D341Med (cell line): Measurements from ENCODE around the gene IFI27L1.
A peak's percentile ranks its signal among the peaks of the same experiment; 100 is the strongest.

Experiments
- DNase-seq: peaks from one replicate; pipeline ENCODE4 v3.0.0; 2012; ENCODE audit warnings: low spot score

IFI27L1 gene

GRCh38 chr14:94136575-94137331 is 55.6 kb downstream of the IFI27L1 start:
- DNase-seq, result peak; percentile 87

GRCh38 chr14:94138251-94138650 is 57.1 kb downstream of the IFI27L1 start:
- no peak for DNase-seq

- no peak for DNase-seq
Measured at GRCh38 chr14:94139006-94139405, 57.9 kb downstream of the IFI27L1 start.

- no peak for DNase-seq
Measured at GRCh38 chr14:94139421-94139820, 58.3 kb downstream of the IFI27L1 start.

- DNase-seq, result no peak
Measured at GRCh38 chr14:94142247-94142646, 61.1 kb downstream of the IFI27L1 start.

DNA sequence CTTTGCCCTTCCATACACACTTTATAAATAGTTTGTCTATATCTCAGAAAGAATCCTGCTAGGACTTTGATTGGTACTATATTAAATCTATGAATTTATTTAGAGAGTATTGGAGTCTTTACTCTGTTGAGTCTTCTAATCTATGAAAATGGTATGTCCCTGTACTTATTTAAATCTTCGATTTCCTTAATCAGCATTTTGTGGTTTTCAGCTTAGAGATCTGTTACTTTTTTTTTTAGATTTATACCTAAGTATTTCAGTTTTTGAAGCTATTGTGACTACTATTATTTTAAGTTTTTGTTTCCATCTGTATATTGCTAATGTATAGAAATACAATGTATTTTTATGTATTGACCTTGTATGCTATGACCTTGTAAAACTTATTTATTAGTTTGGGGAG is 61.7 kb downstream of the IFI27L1 start:
- no peak for DNase-seq

DNA sequence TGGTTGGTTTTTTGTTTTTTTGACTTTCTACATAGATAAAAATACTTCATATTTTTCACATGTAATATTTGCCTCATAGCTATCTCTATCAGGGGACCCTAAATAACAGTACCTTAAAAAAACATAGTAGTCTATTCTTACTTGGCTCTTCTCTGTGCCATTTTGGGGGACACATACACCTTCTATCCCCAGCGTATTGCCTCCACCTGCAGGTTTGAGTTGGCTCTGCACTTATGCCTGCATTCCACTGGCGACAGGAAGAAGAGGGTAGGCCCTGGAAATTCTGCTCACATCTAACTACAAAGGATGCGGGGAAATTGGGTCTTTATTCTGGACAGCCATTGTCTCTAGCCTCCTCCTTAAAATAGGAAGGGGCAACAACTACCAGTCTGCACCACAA is 62.1 kb downstream of the IFI27L1 start:
- DNase-seq, result no peak

DNA sequence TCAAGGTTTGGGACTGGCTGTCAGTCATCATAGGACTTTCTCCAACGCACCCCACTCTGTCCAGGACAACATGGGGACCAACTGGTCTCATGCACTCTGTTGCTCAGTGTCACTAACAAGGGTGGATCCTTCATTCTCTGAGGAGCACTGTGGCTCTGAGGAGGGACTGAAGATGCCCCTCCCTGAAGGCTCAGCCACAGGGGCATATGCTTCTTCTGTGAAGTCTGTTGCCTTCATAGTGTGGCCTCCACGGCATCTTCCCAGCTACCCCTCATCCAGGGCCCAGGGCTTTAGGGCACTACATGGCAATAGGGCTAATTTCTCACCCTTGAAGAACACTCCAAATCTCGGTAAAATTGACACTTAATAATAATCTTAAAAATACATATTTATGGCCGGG is 62.6 kb downstream of the IFI27L1 start:
- no peak for DNase-seq

DNA sequence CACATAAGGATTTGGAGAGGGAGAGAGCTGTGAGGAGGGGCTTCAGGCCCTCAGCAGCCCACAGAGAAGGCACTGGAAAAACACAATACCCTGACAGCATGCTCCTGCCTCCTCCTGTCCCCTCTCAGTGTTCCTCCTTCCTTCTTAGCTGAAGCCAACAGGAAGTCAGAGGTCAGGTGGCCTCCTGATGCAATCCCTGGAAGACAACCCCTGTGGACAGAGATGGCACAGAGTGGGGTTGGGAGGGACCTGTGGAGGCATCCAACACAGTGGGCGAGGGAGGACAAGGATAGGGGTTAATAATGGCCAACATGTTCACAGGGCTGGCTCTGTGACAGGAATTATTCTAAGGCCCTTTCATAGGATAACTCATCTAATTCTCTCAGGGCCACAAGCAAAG is 63.7 kb downstream of the IFI27L1 start:
- no peak for DNase-seq

- no peak for DNase-seq
Measured at GRCh38 chr14:94145902-94146527, 64.9 kb downstream of the IFI27L1 start.
